Right ventricle myocardium inferior (tissue), 1 donor: ENCODE data around the gene SETD1A. TPM values are rescaled to one million over a fixed set of nuclear protein-coding genes. Genes with fewer than 3 reads are reported as not detected.
"Not testable (repeated sequence)": the region's sequence is repeated elsewhere in the genome, so short reads cannot be mapped to it uniquely, and the experiment has no call there.

Source experiments
- ATAC-seq: fragments of 200-7000 bp; cut with Tn5 transposase; one replicate; pipeline ENCODE4 v1.9.1; 2020; ENCODE audit warnings: mild to moderate bottlenecking, moderate library complexity
- DNase-seq: peaks from one replicate; pipeline ENCODE4 v3.0.0; 2021; ENCODE audit errors: missing footprints
- intact Hi-C: fragments of 100-400 bp; cut with DNase I; formaldehyde crosslinking; loops from one replicate; pipeline ENCODE4 v1.11.0; 2022
- total RNA-seq: library from RNA; stranded (reverse); fragmentation: NEBNext Ultra II Directional; extraction: Animal tissue kit (Norgen Biotek cat#: 25700); gene quantifications from one replicate; pipeline ENCODE4 v1.2.1, GENCODE V29; 2021
- donor health status: DM: no; HTN: yes; CAD: no; lungs with severe emphysema.

Gene SETD1A
- total RNA-seq, 1 donor from 2014 or later: 9.4 TPM

DNA sequence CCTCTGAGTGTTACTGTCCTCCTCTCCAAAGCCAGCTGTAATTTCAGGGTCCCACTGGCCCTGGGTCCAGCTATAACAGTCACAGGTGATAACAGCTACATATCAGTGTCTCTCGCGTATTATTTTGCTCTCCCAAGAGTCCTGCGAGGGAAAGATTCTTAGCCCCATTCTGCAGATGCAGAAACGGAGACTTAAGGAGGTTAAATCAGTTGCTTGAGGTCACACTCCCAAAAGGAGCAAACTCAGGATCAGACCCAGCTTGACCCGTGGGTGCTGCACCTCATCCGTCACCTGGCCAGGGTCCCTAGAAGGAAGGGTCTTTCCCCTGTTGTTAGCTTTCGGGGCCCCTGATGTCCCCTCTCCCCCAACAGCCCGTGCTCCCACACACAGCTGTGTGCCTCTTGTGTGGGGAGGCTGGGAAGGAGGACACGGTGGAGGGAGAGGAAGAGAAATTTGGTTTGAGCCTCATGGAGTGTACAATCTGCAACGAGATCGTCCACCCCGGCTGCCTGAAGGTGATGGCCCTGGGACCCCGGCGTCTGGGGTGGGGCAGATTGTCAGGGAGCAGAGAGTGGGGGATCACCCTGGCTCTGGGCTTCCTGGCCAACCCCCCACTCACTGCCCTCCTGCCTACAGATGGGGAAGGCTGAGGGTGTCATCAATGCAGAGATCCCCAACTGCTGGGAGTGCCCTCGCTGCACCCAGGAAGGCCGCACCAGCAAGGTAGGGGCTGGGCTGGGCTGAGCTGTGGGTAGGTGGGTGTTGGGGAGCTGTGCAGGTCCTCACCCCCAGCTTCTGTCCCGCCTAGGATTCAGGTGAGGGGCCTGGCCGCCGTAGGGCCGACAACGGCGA, 30.4 kb upstream of the SETD1A start:
- ATAC-seq: no peak
- intact Hi-C loops: loop anchor here (10.0 kb wide), 1 partner anchor 482 kb away; the partner anchor contains the start of gene SEPHS2
- peak; percentile 42 for DNase-seq

DNA sequence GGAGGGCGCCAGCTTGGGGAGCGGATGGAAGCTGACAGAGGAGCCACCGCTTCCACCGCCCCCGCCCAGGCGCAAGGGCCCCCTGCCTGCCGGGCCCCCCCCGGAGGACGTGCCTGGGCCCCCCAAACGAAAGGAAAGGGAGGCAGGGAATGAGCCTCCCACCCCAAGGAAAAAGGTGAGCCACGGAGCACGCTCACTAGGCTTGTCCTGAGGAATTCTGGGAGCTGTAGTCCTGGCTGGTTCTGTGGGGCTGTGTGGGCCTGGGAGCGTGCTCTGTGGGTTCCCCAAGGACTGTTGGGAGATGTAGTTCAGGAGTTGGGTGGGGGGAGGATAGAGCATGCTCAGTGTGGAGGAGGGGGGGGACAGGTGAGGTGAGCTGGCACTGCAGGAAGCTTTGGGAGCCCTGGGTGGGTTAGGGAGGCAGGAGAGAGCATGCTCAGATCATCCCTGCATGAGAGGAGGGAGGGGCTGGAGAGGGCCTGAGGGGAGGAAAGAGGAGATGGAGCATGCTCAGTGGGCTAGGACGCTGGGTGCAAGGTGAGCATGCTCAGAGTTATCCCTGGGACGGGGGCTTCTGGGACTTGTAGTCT, 29.7 kb upstream of the SETD1A start:
- DNase-seq (peak; percentile 72), ATAC-seq (peak; percentile 22)

GRCh38 chr16:30928390-30928789, 29.2 kb upstream of the SETD1A start:
- intact Hi-C loops: loop anchor here (10.0 kb wide), 1 partner anchor 484 kb away; the partner anchor contains the start of gene SEPHS2
- ATAC-seq (no peak), DNase-seq (peak; percentile 33)

More for the DNA sequence above, 29.7 kb upstream of the SETD1A start:
- intact Hi-C loops: loop anchor here (10.0 kb wide), 1 partner anchor 483 kb away; the partner anchor contains the start of gene SEPHS2

- peak; percentile 9 for DNase-seq
- intact Hi-C loops: loop anchor here (10.0 kb wide), 1 partner anchor 484 kb away; the partner anchor contains the start of gene SEPHS2
- ATAC-seq: no peak
Observed at GRCh38 chr16:30929167-30929566, 28.4 kb upstream of the SETD1A start.

GRCh38 chr16:30930160-30930571, 27.4 kb upstream of the SETD1A start:
- peak; percentile 66 for DNase-seq
- intact Hi-C loops: no loop called here

DNA sequence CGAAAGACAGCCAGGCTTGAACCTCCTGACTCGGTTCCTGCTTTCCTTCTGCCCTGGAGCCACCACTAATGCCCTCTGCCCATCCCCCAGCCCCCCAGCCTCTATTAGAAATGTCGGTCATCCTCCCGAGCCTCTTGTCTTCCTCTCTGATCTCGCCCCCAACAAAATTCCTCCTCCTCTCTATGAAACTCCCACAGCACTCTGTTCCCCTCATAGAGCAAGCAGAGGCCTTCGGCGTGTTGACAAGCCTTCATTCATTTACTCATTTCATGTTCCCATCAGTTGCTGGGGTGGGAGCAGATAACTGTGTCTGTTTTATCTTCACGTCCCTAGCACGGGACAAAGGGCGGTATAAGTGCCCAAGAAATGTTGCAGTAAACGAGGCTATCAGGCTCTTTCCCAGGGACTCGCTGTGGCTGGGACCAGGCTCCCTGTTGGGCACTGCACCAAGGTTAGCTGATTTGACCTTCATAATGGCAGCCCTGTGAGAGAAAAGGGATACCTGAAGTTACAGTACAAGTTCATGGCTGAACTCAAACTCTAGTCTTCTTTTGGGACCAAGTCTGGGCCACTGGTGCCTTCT, 26.4 kb upstream of the SETD1A start:
- DNase-seq: peak; percentile 53
- intact Hi-C loops: no loop called here
- ATAC-seq: no peak

More at GRCh38 chr16:30930160-30930571, 27.4 kb upstream of the SETD1A start:
- no peak for ATAC-seq

GRCh38 chr16:30934827-30935557, 22.6 kb upstream of the SETD1A start:
- intact Hi-C loops: no loop called here
- ATAC-seq: no peak
- DNase-seq: peak; percentile 64

DNA sequence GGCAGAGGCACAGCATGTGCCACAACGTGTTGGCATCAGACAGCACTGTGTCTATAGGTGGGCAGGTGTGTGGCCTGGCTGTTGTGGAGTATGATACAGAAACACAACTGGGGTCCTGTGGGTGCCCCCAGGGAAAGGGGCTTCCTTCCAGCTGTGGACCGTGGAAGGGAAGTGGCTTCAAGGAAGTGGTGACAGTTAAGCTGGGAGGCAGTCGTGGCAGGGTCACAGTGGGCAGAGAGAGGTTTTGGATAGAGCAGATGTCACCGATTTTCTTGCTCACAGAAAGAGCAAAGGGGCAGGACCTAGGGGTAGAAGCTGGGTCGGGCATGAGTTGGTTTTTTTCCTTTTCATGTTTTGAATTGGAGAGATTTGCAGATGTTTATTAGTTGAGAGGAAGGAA, 19.9 kb upstream of the SETD1A start:
- intact Hi-C loops: no loop called here
- DNase-seq: peak; percentile 41
- ATAC-seq: no peak

GRCh38 chr16:30939571-30939970, 18.0 kb upstream of the SETD1A start:
- intact Hi-C loops, ATAC-seq: not testable (repeated sequence)
- peak; percentile 11 for DNase-seq

DNA sequence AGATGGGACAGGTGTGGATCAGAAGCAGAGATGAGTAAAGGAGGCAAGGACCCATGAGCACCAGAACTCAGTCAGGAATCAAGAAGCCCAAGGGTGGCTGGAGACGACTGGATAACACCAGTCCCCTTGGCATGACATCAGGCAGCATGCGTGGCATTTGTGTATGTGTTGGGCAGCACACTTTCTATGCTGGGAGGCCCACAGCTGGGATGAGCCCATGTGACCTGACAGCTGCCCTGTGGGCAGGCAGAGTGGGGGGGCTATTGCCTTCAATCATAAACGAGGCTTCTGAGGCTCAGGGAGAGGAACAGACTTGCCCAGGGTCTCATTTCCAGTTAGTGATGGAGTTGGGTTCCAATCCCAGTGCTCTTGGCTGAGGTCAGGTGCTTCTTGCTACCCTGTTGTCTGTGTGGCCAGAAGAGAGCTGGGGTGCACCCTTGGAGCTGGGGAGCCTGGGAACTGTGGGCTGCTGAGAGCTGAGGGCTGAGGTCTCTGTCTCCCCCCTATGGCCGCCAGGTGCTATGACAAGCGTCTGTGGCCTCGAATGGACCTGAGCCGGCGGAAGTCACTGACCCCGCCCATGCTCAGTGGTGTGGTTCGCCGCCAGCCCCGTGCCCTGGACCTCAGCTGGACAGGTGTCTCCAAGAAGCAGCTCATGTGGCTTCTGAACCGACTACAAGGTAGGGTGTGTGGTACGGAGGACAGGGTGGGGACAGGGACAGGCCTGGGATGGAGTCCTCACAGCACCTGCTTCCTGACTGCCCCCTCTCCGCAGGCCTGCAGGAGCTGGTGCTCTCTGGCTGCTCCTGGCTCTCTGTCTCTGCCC, 15.7 kb upstream of the SETD1A start:
- ATAC-seq: peak; percentile 90
- DNase-seq: peak; percentile 91
- intact Hi-C loops: no loop called here

DNA sequence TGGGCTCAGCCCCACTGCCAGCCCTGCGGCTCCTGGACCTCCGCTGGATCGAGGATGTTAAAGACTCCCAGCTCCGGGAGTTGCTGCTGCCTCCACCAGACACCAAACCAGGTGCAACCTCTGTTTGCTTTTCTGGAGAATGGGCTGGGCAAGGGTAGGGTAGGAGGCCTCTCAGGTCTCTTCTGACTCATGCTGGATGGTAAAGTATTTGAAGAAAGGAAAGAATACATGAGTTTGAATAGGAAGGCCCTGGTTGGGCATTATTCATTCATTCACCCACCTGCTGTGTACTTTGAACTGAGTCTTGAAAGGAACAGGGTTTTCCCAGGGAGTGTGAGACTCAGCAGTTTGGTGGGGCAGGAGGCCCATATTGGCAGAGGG, 15.1 kb upstream of the SETD1A start:
- DNase-seq (no peak), ATAC-seq (no peak)
- intact Hi-C loops: no loop called here

DNA sequence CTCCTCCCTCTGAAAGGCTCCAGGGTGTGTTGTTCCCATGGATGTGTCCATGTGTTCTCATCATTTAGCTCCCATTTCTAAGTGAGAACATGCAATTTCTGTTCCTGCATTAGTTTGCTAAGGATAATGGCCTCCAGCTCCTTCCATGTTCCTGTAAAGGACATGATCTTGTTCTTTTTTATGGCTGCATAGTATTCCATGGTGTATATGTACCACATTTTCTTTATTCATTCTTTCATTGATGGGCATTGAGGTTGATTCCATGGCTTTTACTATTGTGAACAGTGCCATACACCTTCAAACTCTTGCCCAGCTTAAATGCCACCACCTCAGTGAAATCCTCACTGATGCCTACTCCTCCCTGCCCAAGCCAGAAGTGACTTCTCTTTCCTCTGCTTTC, 13.2 kb upstream of the SETD1A start:
- no peak for DNase-seq
- intact Hi-C loops: no loop called here

GRCh38 chr16:30946671-30947540, 10.6 kb upstream of the SETD1A start:
- DNase-seq (peak; percentile 60), ATAC-seq (no peak)
- intact Hi-C loops: no loop called here

More for the DNA sequence above, 13.2 kb upstream of the SETD1A start:
- ATAC-seq: no peak

- no peak for DNase-seq
- no peak for ATAC-seq
Observed at GRCh38 chr16:30947541-30947858, 10.1 kb upstream of the SETD1A start.

DNA sequence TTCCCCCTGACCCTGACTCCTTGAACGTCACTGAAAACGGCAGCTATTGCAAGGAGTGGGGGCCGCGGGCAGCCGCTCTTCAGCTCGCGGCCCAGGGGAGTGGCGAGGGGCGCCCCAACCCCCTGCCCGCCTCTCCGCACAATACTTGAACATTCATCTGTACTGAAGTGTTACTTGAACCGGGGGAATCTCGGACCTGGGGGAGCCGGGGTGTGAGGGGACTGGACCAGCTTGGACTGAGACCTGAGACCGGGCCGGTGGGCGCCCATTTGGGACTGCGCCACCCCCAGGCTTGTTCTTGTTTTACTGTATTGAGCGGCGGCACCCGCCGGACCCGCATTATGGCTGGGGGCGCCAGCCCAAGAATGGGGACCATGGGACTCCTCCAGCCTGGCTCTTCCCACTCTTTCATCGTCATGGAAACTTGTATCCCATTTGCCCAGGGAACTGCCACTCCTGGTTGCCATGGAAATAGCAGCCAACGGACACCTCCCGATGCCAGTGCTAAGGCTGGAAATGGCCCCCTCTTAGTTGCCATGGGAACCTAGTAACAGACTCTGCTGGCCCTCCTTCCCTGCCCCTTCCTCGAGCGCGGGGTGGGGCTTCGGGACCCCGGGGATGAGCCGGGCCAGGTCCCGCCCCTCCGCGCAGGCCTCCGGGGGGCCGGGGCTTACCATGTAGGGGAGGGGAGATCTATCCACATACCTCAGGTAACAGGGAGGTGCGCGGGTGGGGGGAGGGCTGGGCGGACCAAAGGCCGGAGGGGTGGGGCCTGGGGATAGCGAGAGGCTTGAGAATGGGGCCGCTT, 9.5 kb upstream of the SETD1A start:
- peak; percentile 42 for ATAC-seq
- peak; percentile 89 for DNase-seq
- intact Hi-C loops: loop anchor here (2.0 kb wide), 1 partner anchor 25 kb away; the partner anchor contains the start of gene FBXL19

More at GRCh38 chr16:30947541-30947858, 10.1 kb upstream of the SETD1A start:
- intact Hi-C loops: no loop called here
